HepG2 (cell line): ENCODE results near the gene DOK1. TPM values are rescaled to one million over a fixed set of nuclear protein-coding genes. Genes with fewer than 3 reads are reported as not detected.

Experiments
- CEBPG ChIP-seq: IDR thresholded peaks from 2 replicates; pipeline ENCODE4 v1.6.1; 2016
- FOXA3 ChIP-seq: IDR thresholded peaks from 2 replicates; pipeline ENCODE4 v1.6.1; 2016; ENCODE audit warnings: missing genetic modification reagents, missing compliant biosample characterization
- HOXA7 ChIP-seq: sonication (generic); formaldehyde crosslinking; IDR thresholded peaks from 2 replicates; pipeline ENCODE4 v1.8.1; 2022; ENCODE audit warnings: mild to moderate bottlenecking, missing genetic modification reagents, moderate library complexity
- KMT2B ChIP-seq: IDR thresholded peaks from 2 replicates; pipeline ENCODE4 v1.6.1; 2016; ENCODE audit warnings: missing genetic modification reagents, missing compliant biosample characterization
- MATR3 ChIP-seq: sonication (generic); formaldehyde crosslinking; IDR thresholded peaks from 2 replicates; pipeline ENCODE4 v1.4.0; 2020; ENCODE audit warnings: missing genetic modification reagents
- PPARG ChIP-seq: conservative IDR thresholded peaks from 2 replicates; pipeline ENCODE4 v1.6.1; 2016; ENCODE audit warnings: missing biosample characterization, missing genetic modification reagents
- ZKSCAN8 ChIP-seq: IDR thresholded peaks from 2 replicates; pipeline ENCODE4 v1.6.1; 2016; ENCODE audit warnings: borderline replicate concordance, missing genetic modification reagents, missing compliant biosample characterization
- ZMYM4 ChIP-seq: sonication (generic); formaldehyde crosslinking; IDR thresholded peaks from 2 replicates; pipeline ENCODE4 v1.8.1; 2023; ENCODE audit warnings: mild to moderate bottlenecking, missing genetic modification reagents
- ZNF792 ChIP-seq: IDR thresholded peaks from 2 replicates; pipeline ENCODE4 v1.6.1; 2016
- polyA plus RNA-seq, 8 experiments: library from polyadenylated mRNA; depleted of rRNA in 3 of 8; stranded (reverse) in 7 of 8; unstranded in 1 of 8; fragments of >200 nt; fragmentation: Illumina TruSeq in 4 of 8; extraction: Trizol in 4 of 8; gene quantifications; 2 replicates each; pipeline versions ENCODE4 v1.2.1 to v1.2.3, GENCODE V29; 2011 to 2016; ENCODE audit warnings: low read depth in 4 of 8, missing spikeins in 1 of 8, mixed read lengths in 1 of 8; ENCODE audit not compliant: insufficient read depth in 1 of 8
- total RNA-seq, 5 experiments: library from RNA; depleted of rRNA; stranded (reverse); fragments of >200 nt; fragmentation: Illumina TruSeq; extraction: Trizol; gene quantifications; 2 replicates each; pipeline ENCODE4 v1.2.3, GENCODE V29; 2016; ENCODE audit warnings: low read depth in 1 of 5
- TF ChIP-seq, protein P1 (sequence below): sonication (generic); formaldehyde crosslinking; IDR thresholded peaks from 2 replicates; pipeline ENCODE4 v1.4.0; 2020; ENCODE audit warnings: mild to moderate bottlenecking, missing genetic modification reagents
- TF ChIP-seq, protein P2 (sequence below): sonication (generic); formaldehyde crosslinking; IDR thresholded peaks from 2 replicates; pipeline ENCODE4 v1.5.1; 2020; ENCODE audit warnings: mild to moderate bottlenecking, missing genetic modification reagents, moderate library complexity
- TF ChIP-seq, protein P3 (sequence below): sonication (generic); formaldehyde crosslinking; IDR thresholded peaks from 2 replicates; pipeline ENCODE4 v1.4.0; 2020; ENCODE audit warnings: missing genetic modification reagents
- TF ChIP-seq, protein P4 (sequence below): sonication (generic); formaldehyde crosslinking; IDR thresholded peaks from 2 replicates; pipeline ENCODE4 v1.5.0; 2020; ENCODE audit warnings: mild to moderate bottlenecking, missing genetic modification reagents, borderline replicate concordance
- TF ChIP-seq, protein P5 (sequence below): sonication (generic); formaldehyde crosslinking; IDR thresholded peaks from 2 replicates; pipeline ENCODE4 v1.5.1; 2020; ENCODE audit warnings: missing genetic modification reagents, mild to moderate bottlenecking, borderline replicate concordance
- TF ChIP-seq, protein P6 (sequence below): IDR thresholded peaks from 2 replicates; pipeline ENCODE4 v1.6.1; 2016; ENCODE audit warnings: mild to moderate bottlenecking
- TF ChIP-seq, protein P7 (sequence below): sonication (generic); formaldehyde crosslinking; IDR thresholded peaks from 2 replicates; pipeline ENCODE4 v1.4.0; 2020; ENCODE audit warnings: missing genetic modification reagents, borderline replicate concordance

DOK1 gene
- total and polyA plus RNA-seq, 2 of the 13 experiments (the other 11 are each of a cell fraction or from before 2014, with no cell fraction given) = 0.53 to 0.74 TPM

DNA sequence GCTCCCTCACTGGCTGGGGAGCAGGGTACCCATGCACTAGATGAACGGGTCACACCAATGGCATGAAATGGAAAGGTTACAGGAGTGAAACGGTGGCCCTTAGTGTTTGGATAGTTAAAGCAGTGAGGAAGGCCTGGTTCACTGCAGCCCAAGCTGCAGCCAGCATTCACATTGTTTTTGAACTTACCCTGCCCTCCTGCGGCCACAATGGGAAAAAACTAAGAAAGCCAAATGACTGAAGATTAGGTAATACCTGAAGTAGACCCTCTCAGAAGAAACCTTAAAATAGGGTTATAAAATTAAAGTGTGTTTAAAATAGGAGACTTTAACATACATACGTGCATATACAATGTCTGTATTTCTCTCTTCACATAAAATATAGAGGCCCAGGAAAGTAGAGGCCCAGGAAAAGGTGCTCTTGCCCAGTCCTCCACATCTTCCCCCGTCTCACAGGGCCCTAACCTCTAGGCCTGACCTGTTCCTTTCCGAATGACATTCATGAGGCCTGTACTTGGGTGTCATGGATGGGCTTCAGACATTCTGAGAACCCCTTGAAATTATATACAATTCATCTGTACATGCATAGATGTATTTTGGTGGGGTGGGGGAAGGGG is 33.3 kb downstream of the DOK1 start (continued):
- TF ChIP-seq KMT2B (CRISPR knock-in tag) (no peak), ZNF792 (CRISPR knock-in tag) (no peak), ZKSCAN8 (CRISPR knock-in tag) (peak; percentile 52; the same call in 1 of the 2 replicates), ZMYM4 (CRISPR knock-in tag) (no peak), HOXA7 (CRISPR knock-in tag) (no peak), PPARG (CRISPR knock-in tag) (no peak; the same call in 1 of the 2 replicates), MATR3 (CRISPR knock-in tag) (no peak), FOXA3 (CRISPR knock-in tag) (0 out of 2 replicates have a peak, but pooled peaks have one; percentile 35), CEBPG (CRISPR knock-in tag) (peak; percentile 52)
- TF ChIP-seq, protein P1, sequence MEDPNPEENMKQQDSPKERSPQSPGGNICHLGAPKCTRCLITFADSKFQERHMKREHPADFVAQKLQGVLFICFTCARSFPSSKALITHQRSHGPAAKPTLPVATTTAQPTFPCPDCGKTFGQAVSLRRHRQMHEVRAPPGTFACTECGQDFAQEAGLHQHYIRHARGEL = no peak
- TF ChIP-seq, protein P2, sequence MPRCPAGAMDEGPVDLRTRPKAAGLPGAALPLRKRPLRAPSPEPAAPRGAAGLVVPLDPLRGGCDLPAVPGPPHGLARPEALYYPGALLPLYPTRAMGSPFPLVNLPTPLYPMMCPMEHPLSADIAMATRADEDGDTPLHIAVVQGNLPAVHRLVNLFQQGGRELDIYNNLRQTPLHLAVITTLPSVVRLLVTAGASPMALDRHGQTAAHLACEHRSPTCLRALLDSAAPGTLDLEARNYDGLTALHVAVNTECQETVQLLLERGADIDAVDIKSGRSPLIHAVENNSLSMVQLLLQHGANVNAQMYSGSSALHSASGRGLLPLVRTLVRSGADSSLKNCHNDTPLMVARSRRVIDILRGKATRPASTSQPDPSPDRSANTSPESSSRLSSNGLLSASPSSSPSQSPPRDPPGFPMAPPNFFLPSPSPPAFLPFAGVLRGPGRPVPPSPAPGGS (CRISPR knock-in tag) = 0 out of 2 replicates have a peak, but pooled peaks have one; percentile 28
- TF ChIP-seq, protein P3, sequence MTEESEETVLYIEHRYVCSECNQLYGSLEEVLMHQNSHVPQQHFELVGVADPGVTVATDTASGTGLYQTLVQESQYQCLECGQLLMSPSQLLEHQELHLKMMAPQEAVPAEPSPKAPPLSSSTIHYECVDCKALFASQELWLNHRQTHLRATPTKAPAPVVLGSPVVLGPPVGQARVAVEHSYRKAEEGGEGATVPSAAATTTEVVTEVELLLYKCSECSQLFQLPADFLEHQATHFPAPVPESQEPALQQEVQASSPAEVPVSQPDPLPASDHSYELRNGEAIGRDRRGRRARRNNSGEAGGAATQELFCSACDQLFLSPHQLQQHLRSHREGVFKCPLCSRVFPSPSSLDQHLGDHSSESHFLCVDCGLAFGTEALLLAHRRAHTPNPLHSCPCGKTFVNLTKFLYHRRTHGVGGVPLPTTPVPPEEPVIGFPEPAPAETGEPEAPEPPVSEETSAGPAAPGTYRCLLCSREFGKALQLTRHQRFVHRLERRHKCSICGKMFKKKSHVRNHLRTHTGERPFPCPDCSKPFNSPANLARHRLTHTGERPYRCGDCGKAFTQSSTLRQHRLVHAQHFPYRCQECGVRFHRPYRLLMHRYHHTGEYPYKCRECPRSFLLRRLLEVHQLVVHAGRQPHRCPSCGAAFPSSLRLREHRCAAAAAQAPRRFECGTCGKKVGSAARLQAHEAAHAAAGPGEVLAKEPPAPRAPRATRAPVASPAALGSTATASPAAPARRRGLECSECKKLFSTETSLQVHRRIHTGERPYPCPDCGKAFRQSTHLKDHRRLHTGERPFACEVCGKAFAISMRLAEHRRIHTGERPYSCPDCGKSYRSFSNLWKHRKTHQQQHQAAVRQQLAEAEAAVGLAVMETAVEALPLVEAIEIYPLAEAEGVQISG (CRISPR knock-in tag) = no peak
- TF ChIP-seq, protein P4, sequence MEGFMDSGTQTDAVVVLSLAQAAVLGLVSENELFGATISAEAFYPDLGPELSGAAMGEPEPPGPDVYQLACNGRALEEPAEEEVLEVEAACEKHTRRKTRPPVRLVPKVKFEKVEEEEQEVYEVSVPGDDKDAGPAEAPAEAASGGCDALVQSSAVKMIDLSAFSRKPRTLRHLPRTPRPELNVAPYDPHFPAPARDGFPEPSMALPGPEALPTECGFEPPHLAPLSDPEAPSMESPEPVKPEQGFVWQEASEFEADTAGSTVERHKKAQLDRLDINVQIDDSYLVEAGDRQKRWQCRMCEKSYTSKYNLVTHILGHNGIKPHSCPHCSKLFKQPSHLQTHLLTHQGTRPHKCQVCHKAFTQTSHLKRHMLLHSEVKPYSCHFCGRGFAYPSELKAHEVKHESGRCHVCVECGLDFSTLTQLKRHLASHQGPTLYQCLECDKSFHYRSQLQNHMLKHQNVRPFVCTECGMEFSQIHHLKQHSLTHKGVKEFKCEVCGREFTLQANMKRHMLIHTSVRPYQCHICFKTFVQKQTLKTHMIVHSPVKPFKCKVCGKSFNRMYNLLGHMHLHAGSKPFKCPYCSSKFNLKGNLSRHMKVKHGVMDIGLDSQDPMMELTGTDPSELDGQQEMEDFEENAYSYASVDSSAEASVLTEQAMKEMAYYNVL (CRISPR knock-in tag) = no peak
- TF ChIP-seq, protein P5, sequence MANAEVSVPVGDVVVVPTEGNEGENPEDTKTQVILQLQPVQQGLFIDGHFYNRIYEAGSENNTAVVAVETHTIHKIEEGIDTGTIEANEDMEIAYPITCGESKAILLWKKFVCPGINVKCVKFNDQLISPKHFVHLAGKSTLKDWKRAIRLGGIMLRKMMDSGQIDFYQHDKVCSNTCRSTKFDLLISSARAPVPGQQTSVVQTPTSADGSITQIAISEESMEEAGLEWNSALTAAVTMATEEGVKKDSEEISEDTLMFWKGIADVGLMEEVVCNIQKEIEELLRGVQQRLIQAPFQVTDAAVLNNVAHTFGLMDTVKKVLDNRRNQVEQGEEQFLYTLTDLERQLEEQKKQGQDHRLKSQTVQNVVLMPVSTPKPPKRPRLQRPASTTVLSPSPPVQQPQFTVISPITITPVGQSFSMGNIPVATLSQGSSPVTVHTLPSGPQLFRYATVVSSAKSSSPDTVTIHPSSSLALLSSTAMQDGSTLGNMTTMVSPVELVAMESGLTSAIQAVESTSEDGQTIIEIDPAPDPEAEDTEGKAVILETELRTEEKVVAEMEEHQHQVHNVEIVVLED = no peak
- TF ChIP-seq, protein P6, sequence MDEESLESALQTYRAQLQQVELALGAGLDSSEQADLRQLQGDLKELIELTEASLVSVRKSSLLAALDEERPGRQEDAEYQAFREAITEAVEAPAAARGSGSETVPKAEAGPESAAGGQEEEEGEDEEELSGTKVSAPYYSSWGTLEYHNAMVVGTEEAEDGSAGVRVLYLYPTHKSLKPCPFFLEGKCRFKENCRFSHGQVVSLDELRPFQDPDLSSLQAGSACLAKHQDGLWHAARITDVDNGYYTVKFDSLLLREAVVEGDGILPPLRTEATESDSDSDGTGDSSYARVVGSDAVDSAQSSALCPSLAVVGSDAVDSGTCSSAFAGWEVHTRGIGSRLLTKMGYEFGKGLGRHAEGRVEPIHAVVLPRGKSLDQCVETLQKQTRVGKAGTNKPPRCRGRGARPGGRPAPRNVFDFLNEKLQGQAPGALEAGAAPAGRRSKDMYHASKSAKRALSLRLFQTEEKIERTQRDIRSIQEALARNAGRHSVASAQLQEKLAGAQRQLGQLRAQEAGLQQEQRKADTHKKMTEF (CRISPR knock-in tag) = peak; percentile 54; the same call in 1 of the 2 replicates
- TF ChIP-seq, protein P7, sequence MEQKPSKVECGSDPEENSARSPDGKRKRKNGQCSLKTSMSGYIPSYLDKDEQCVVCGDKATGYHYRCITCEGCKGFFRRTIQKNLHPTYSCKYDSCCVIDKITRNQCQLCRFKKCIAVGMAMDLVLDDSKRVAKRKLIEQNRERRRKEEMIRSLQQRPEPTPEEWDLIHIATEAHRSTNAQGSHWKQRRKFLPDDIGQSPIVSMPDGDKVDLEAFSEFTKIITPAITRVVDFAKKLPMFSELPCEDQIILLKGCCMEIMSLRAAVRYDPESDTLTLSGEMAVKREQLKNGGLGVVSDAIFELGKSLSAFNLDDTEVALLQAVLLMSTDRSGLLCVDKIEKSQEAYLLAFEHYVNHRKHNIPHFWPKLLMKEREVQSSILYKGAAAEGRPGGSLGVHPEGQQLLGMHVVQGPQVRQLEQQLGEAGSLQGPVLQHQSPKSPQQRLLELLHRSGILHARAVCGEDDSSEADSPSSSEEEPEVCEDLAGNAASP (CRISPR knock-in tag) = 0 out of 2 replicates have a peak, but pooled peaks have one; percentile 56
